Caco-2 (cell line): Measurements from ENCODE around the gene CORIN. TPM values are rescaled to one million over a fixed set of nuclear protein-coding genes. Genes with fewer than 3 reads are reported as not detected.

Source experiments
- BruUV-seq: library from RNA; stranded (reverse); fragments of 400-500 nt; replicated peaks from 2 replicates; lab custom pipeline; 2021; lab: Mats Ljungman, UMichigan
- CTCF ChIA-PET: fragments of 300-600 bp; sonication (Branson Sonifier 250); formaldehyde crosslinking; loops from one replicate; lab custom pipeline; 2022; ENCODE audit warnings: antibody characterized with exemption; lab: Charles Lee
- POLR2A ChIA-PET: fragments of 300-600 bp; sonication (Branson Sonifier 250); formaldehyde crosslinking; loops from one replicate; lab custom pipeline; 2022; ENCODE audit warnings: antibody characterized with exemption; lab: Charles Lee
- DNase-seq, 2 experiments: peaks; one replicate each; pipeline versions ENCODE4 v3.0.0 to v3.0.0-alpha.2; 2020 to 2022
- H3K27me3 ChIP-seq: replicated peaks from 2 replicates; pipeline ENCODE4 v1.6.0; 2011; ENCODE audit warnings: low read length; ENCODE audit not compliant: control insufficient read depth, insufficient read depth
- H3K36me3 ChIP-seq: 2 replicates; pipeline ENCODE4 v1.5.1; 2011; ENCODE audit warnings: low read length; ENCODE audit not compliant: control insufficient read depth, insufficient read depth
- H3K4me1 ChIP-seq: fragments of 250-450 bp; sonication (Bioruptor Pico); 2 replicates; pipeline ENCODE4 v1.5.1; 2020; ENCODE audit warnings: mild to moderate bottlenecking
- H3K4me3 ChIP-seq: 2 replicates; pipeline ENCODE4 v1.5.1; 2011; ENCODE audit warnings: low read depth, mild to moderate bottlenecking, control low read depth, low read length
- H3K9me3 ChIP-seq: fragments of 250-450 bp; sonication (Bioruptor Pico); 2 replicates; pipeline ENCODE4 v1.5.1; 2020; ENCODE audit warnings: mild to moderate bottlenecking, moderate library complexity
- H3K27ac Mint-ChIP-seq: one replicate; pipeline ENCODE4 v1.8.0; 2022; ENCODE audit warnings: mixed read lengths; ENCODE audit not compliant: unreplicated experiment
- H3K27me3 Mint-ChIP-seq: one replicate; pipeline ENCODE4 v1.8.0; 2022; ENCODE audit warnings: mixed read lengths; ENCODE audit not compliant: insufficient read depth, unreplicated experiment
- H3K36me3 Mint-ChIP-seq: one replicate; pipeline ENCODE4 v1.8.0; 2022; ENCODE audit warnings: mild to moderate bottlenecking, mixed read lengths; ENCODE audit not compliant: insufficient read depth, unreplicated experiment
- H3K4me1 Mint-ChIP-seq: one replicate; pipeline ENCODE4 v1.8.0; 2022; ENCODE audit warnings: low read depth, mixed read lengths; ENCODE audit not compliant: unreplicated experiment
- H3K4me3 Mint-ChIP-seq: one replicate; pipeline ENCODE4 v1.8.0; 2022; ENCODE audit warnings: mild to moderate bottlenecking, moderate library complexity, mixed read lengths; ENCODE audit not compliant: unreplicated experiment
- H3K9me3 Mint-ChIP-seq: one replicate; pipeline ENCODE4 v1.8.0; 2022; ENCODE audit warnings: mixed read lengths; ENCODE audit not compliant: unreplicated experiment
- intact Hi-C: fragments of 100-400 bp; cut with micrococcal nuclease; formaldehyde crosslinking; loops from one replicate; pipeline ENCODE4 v1.10.0; 2022; ENCODE audit not compliant: unreplicated experiment
- total RNA-seq: library from RNA; stranded (reverse); gene quantifications from 2 replicates; pipeline ENCODE4 v1.2.3, GENCODE V29; 2022
- TF ChIP-seq, protein P1 (sequence below), 2 experiments: fragments of 200-600 bp in 1 of 2; IDR thresholded peaks; 1 replicate in 1 of 2; 2 replicates in 1 of 2; pipeline versions ENCODE4 v1.5.1 to v1.8.0; 2011 to 2022; ENCODE audit warnings: antibody characterized with exemption in 1 of 2, control low read depth in 1 of 2, inconsistent platforms in 1 of 2, low read depth in 1 of 2, low read length in 1 of 2, mild to moderate bottlenecking in 1 of 2, moderate library complexity in 1 of 2; ENCODE audit not compliant: insufficient read depth in 1 of 2, severe bottlenecking in 1 of 2, unreplicated experiment in 1 of 2

CORIN gene
- total RNA-seq, 1 experiment from 2014 or later, result 0.27 TPM

DNA sequence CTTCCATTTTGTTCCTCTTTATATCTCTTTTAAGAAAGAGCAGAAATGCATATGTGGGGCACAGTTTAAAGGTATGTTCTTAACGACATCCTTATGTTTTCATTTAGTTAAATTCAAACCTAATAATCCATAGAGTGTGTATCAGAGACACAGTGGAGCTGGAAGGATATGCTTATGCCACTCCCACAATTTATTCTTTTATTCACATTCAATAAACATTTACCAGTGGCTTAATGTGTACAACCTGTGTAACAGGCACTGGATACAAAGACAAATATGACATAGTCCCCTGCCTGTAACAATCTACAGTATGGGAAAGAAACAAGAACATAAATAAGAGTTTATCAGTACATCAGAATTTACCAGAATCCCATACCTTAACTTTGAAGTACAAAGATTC, 22.4 kb upstream of the CORIN start:
- BruUV-seq, result no TSS peak
- Histone ChIP-seq H3K4me3 (no peak overlapping the region), H3K27me3 (no peaks in the 10 kb centered on the region), H3K36me3 (no peaks in the 10 kb centered on the region), H3K4me1 (no peaks in the 10 kb centered on the region), H3K9me3 (no peaks in the 10 kb centered on the region)
- Mint-ChIP-seq H3K27ac (no peak overlapping the region), H3K4me3 (no peak overlapping the region), H3K9me3 (no peaks in the 10 kb centered on the region), H3K4me1 (no peaks in the 10 kb centered on the region), H3K27me3 (no peaks in the 10 kb centered on the region), H3K36me3 (peaks cover 33% of the 10 kb centered on the region)
- TF ChIP-seq, protein P1, sequence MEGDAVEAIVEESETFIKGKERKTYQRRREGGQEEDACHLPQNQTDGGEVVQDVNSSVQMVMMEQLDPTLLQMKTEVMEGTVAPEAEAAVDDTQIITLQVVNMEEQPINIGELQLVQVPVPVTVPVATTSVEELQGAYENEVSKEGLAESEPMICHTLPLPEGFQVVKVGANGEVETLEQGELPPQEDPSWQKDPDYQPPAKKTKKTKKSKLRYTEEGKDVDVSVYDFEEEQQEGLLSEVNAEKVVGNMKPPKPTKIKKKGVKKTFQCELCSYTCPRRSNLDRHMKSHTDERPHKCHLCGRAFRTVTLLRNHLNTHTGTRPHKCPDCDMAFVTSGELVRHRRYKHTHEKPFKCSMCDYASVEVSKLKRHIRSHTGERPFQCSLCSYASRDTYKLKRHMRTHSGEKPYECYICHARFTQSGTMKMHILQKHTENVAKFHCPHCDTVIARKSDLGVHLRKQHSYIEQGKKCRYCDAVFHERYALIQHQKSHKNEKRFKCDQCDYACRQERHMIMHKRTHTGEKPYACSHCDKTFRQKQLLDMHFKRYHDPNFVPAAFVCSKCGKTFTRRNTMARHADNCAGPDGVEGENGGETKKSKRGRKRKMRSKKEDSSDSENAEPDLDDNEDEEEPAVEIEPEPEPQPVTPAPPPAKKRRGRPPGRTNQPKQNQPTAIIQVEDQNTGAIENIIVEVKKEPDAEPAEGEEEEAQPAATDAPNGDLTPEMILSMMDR (IDR thresholded peaks at IDR 0.05; ENCODE audit: insufficient read depth in 1 of 2, low read depth in 1 of 2, low read length in 1 of 2, severe bottlenecking in 1 of 2, unreplicated experiment in 1 of 2), result no peak
- ChIA-PET POLR2A (no interaction called here), CTCF (no interaction called here)
- no peak for DNase-seq
- intact Hi-C loops, result no loop called here

DNA sequence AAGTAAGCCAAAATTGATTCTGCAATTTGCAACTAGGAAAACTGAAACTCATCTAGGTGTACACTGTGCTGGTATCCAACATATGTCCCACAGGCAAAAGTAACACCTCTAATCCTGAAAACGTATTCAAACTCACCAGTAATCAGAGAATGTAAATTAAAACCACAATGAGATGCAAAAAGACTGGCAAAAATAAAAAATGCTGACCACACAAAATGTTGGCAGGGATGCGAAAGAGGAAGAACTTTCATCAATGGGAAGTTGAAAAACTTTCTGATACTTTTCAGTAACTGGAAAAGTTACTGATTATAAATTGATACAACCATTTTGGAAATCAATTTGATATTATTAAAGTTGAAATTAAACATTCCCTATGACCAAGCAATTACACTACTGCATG, 20.1 kb upstream of the CORIN start:
- ChIA-PET POLR2A (no interaction called here), CTCF (no interaction called here)
- no peak overlapping the region for H3K4me3 Mint-ChIP-seq
- Histone ChIP-seq H3K27me3 (no peaks in the 10 kb centered on the region), H3K36me3 (no peaks in the 10 kb centered on the region), H3K4me3 (no peak overlapping the region), H3K9me3 (no peaks in the 10 kb centered on the region), H3K4me1 (no peaks in the 10 kb centered on the region)
- H3K9me3 Mint-ChIP-seq, result no peaks in the 10 kb centered on the region
- no peak overlapping the region for H3K27ac Mint-ChIP-seq
- peaks cover 31% of the 10 kb centered on the region for H3K36me3 Mint-ChIP-seq
- intact Hi-C loops, result no loop called here
- TF ChIP-seq, protein P1 (IDR thresholded peaks at IDR 0.05; ENCODE audit: insufficient read depth in 1 of 2, low read depth in 1 of 2, low read length in 1 of 2, severe bottlenecking in 1 of 2, unreplicated experiment in 1 of 2), result no peak
- no peaks in the 10 kb centered on the region for H3K4me1 Mint-ChIP-seq
- no peak for DNase-seq
- no TSS peak for BruUV-seq
- no peaks in the 10 kb centered on the region for H3K27me3 Mint-ChIP-seq

DNA sequence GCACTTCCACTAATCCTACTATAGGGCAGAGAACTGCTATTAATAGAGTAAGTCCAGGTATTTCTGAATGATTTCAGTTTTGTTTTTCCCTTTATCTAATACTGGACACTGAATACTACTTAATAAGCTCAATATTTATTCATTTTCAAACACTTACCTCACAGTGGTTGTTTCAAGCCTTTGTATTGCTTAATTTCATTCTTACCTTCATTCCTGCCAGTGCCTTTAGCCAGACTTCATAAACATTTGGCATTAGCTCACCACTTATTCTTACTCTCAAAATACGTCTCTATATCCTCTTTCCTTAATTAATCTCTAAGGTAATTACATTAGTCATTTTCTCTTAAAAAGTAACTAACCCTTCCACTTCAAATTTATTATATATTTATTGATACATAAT, 18.8 kb upstream of the CORIN start:
- DNase-seq, result no peak
- no peak overlapping the region for H3K4me3 Mint-ChIP-seq
- Histone ChIP-seq H3K4me1 (no peaks in the 10 kb centered on the region), H3K9me3 (no peaks in the 10 kb centered on the region), H3K27me3 (no peaks in the 10 kb centered on the region), H3K36me3 (no peaks in the 10 kb centered on the region), H3K4me3 (no peak overlapping the region)
- H3K27me3 Mint-ChIP-seq, result no peaks in the 10 kb centered on the region
- intact Hi-C loops, result no loop called here
- no peaks in the 10 kb centered on the region for H3K9me3 Mint-ChIP-seq
- peaks cover 31% of the 10 kb centered on the region for H3K36me3 Mint-ChIP-seq
- CTCF ChIA-PET, result no interaction called here
- POLR2A ChIA-PET, result no interaction called here
- TF ChIP-seq, protein P1 (IDR thresholded peaks at IDR 0.05; ENCODE audit: insufficient read depth in 1 of 2, low read depth in 1 of 2, low read length in 1 of 2, severe bottlenecking in 1 of 2, unreplicated experiment in 1 of 2), result no peak
- H3K27ac Mint-ChIP-seq, result no peak overlapping the region
- no TSS peak for BruUV-seq
- no peaks in the 10 kb centered on the region for H3K4me1 Mint-ChIP-seq
